B cell (primary cell): ENCODE measurements around the gene ZC3H7A. TPM values are rescaled to one million over a fixed set of nuclear protein-coding genes. Genes with fewer than 3 reads are reported as not detected.

ENCODE experiments used
- ATAC-seq: fragments of 200-7000 bp; cut with Tn5 transposase; one replicate; pipeline ENCODE4 v1.10.0; 2021; ENCODE audit warnings: low read depth, mild to moderate bottlenecking, moderate number of reproducible peaks, moderate library complexity
- CTCF ChIA-PET: fragments of 350-600 bp; sonication (Branson Sonifier 250); formaldehyde crosslinking; loops from one replicate; lab custom pipeline; 2021; ENCODE audit warnings: antibody characterized with exemption, inconsistent platforms; lab: Charles Lee
- POLR2A ChIA-PET: fragments of 350-600 bp; sonication (Branson Sonifier 250); formaldehyde crosslinking; loops from one replicate; lab custom pipeline; 2021; ENCODE audit warnings: antibody characterized with exemption; lab: Charles Lee
- DNase-seq: peaks from one replicate; pipeline ENCODE4 v3.0.0; 2013
- H2AFZ ChIP-seq: 2 replicates; pipeline ENCODE4 v1.6.1; 2012; ENCODE audit warnings: mild to moderate bottlenecking, low read depth, low read length; ENCODE audit not compliant: insufficient read depth, poor library complexity, severe bottlenecking
- H3K27ac ChIP-seq, 2 donors: 1 replicate in 1 of 2; 2 replicates in 1 of 2; pipeline ENCODE4 v1.5.1; 2012 to 2013; ENCODE audit warnings: low read length in 2 of 2, mild to moderate bottlenecking in 2 of 2, moderate library complexity in 1 of 2
- H3K27me3 ChIP-seq, 4 experiments: fragments of 200-600 bp in 1 of 4; sonication (generic) in 1 of 4; replicated peaks in 1 of 4; 1 replicate in 2 of 4; 2 replicates in 2 of 4; pipeline versions ENCODE4 v1.6.1 to v1.7.0; 2013 to 2016; ENCODE audit warnings: low read length in 3 of 4, mild to moderate bottlenecking in 2 of 4, mixed read lengths in 1 of 4, moderate library complexity in 1 of 4; ENCODE audit not compliant: insufficient read depth in 4 of 4, control insufficient read depth in 3 of 4; ENCODE audit errors: control extremely low read depth in 1 of 4
- H3K36me3 ChIP-seq, 2 experiments: replicated peaks in 1 of 2; 1 replicate in 1 of 2; 2 replicates in 1 of 2; pipeline versions ENCODE4 v1.6.1 to v1.7.1; 2013; ENCODE audit warnings: low read length in 1 of 2; ENCODE audit not compliant: insufficient read depth in 2 of 2, control insufficient read depth in 1 of 2; ENCODE audit errors: control extremely low read depth in 1 of 2, extremely low read depth in 1 of 2
- H3K4me1 ChIP-seq, 2 donors: fragments of 200-600 bp in 1 of 2; sonication (generic) in 1 of 2; 1 replicate in 1 of 2; 2 replicates in 1 of 2; pipeline versions ENCODE4 v1.5.1 to v1.6.1; 2013 to 2017; ENCODE audit warnings: low read length in 2 of 2; ENCODE audit not compliant: control insufficient read depth in 2 of 2, insufficient read depth in 2 of 2
- H3K4me2 ChIP-seq: replicated peaks from 2 replicates; pipeline ENCODE3; 2012; ENCODE audit warnings: mild to moderate bottlenecking, low read depth, low read length; ENCODE audit not compliant: poor library complexity, severe bottlenecking
- H3K4me3 ChIP-seq, 5 experiments: fragments of 200-600 bp in 1 of 5; sonication (generic) in 1 of 5; 1 replicate in 3 of 5; 2 replicates in 2 of 5; pipeline versions ENCODE4 v1.5.1 to v1.7.0; 2011 to 2016; ENCODE audit warnings: low read length in 4 of 5, mild to moderate bottlenecking in 4 of 5, low read depth in 2 of 5, control low read depth in 1 of 5, moderate library complexity in 1 of 5; ENCODE audit not compliant: insufficient read depth in 1 of 5; ENCODE audit errors: control extremely low read depth in 1 of 5, extremely low read depth in 1 of 5
- H3K79me2 ChIP-seq: fragments of 200-600 bp; sonication (generic); one replicate; pipeline ENCODE4 v1.6.0; 2016; ENCODE audit warnings: low read length; ENCODE audit not compliant: control insufficient read depth, insufficient read depth
- H3K9ac ChIP-seq: fragments of 200-600 bp; sonication (generic); 2 replicates; pipeline ENCODE4 v1.6.1; 2017; ENCODE audit warnings: mild to moderate bottlenecking, low read length, moderate library complexity
- H3K9me3 ChIP-seq, 3 donors: one replicate each; pipeline versions ENCODE4 v1.6.1 to v1.7.1; 2013; ENCODE audit warnings: low read length in 2 of 3; ENCODE audit not compliant: control insufficient read depth in 2 of 3, insufficient read depth in 1 of 3; ENCODE audit errors: control extremely low read depth in 1 of 3
- H4K20me1 ChIP-seq: 2 replicates; pipeline ENCODE4 v1.6.0; 2012; ENCODE audit warnings: mild to moderate bottlenecking, low read length; ENCODE audit not compliant: insufficient read depth, control insufficient read depth, poor library complexity, severe bottlenecking
- H3K27ac Mint-ChIP-seq: one replicate; pipeline ENCODE4 v1.8.0; 2021; ENCODE audit warnings: mixed read lengths
- H3K27me3 Mint-ChIP-seq: one replicate; pipeline ENCODE4 v1.8.0; 2021; ENCODE audit warnings: mixed read lengths
- H3K4me1 Mint-ChIP-seq: one replicate; pipeline ENCODE4 v1.8.0; 2021; ENCODE audit warnings: mixed read lengths
- H3K4me3 Mint-ChIP-seq: one replicate; pipeline ENCODE4 v1.8.0; 2021; ENCODE audit warnings: mixed read lengths
- H3K9me3 Mint-ChIP-seq: one replicate; pipeline ENCODE4 v1.8.0; 2022; ENCODE audit warnings: mixed read lengths; ENCODE audit not compliant: insufficient read depth
- CTCF ChIP-seq: fragments of 200-600 bp; IDR thresholded peaks from one replicate; pipeline ENCODE4 v1.8.0; 2022; ENCODE audit warnings: antibody characterized with exemption, mild to moderate bottlenecking
- EZH2 ChIP-seq: IDR thresholded peaks from 2 replicates; pipeline ENCODE4 v1.6.1; 2012; ENCODE audit warnings: borderline replicate concordance, low read depth, mild to moderate bottlenecking, moderate library complexity, low read length; ENCODE audit not compliant: insufficient read depth, poor library complexity, severe bottlenecking
- WGBS: methylation state at CpG from one replicate; pipeline ENCODE4 v1.1.5; 2013; ENCODE audit warnings: missing lambda C conversion rate; ENCODE audit not compliant: insufficient coverage; 5-methylcytosine and 5-hydroxymethylcytosine counted together
- intact Hi-C: fragments of 100-400 bp; cut with micrococcal nuclease; formaldehyde crosslinking; loops from one replicate; pipeline ENCODE4 v1.10.0; 2022
- polyA plus RNA-seq: library from polyadenylated mRNA; depleted of rRNA; stranded (reverse); fragments of >200 nt; gene quantifications from 2 replicates; pipeline ENCODE4 v1.2.3, GENCODE V29; 2012
- total RNA-seq, 2 donors: library from RNA; stranded (reverse); fragments of 120-200 nt in 1 of 2; gene quantifications; 1 replicate in 1 of 2; 2 replicates in 1 of 2; pipeline versions ENCODE4 v1.2.3 to v1.2.4, GENCODE V29; 2013 to 2022

ZC3H7A gene
- total and polyA plus RNA-seq, 2 donors (not counting 1 experiment from before 2014, with no cell fraction given), result 40.8 to 126 TPM

GRCh38 chr16:11727796-11728543 is 69.1 kb downstream of the ZC3H7A start:
- Mint-ChIP-seq H3K27me3 (no peaks in the 10 kb centered on the region), H3K4me3 (no peak overlapping the region), H3K27ac (no peak overlapping the region), H3K4me1 (peaks cover 6% of the 10 kb centered on the region), H3K9me3 (no peaks in the 10 kb centered on the region)
- TF ChIP-seq CTCF, result no peak
- no peak for TF ChIP-seq EZH2
- Histone ChIP-seq H3K9ac (no peak overlapping the region), H3K4me3 (no peak overlapping the region), H3K36me3 (peaks cover 12 to 77% of the 10 kb centered on the region in 2 experiments), H3K4me2 (no peak overlapping the region), H3K4me1 (no peaks in the 10 kb centered on the region), H4K20me1 (peaks cover 4% of the 10 kb centered on the region), H3K79me2 (peaks cover 55% of the 10 kb centered on the region), H3K27ac (no peak overlapping the region), H3K27me3 (no peaks in the 10 kb centered on the region), H2AFZ (no peak overlapping the region), H3K9me3 (no peaks in the 10 kb centered on the region)
- WGBS, result 73% methylated on average over 3 of the region's 4 CpGs
- ChIA-PET POLR2A (no interaction called here), CTCF (interaction anchor here (1.2 kb wide), 1 partner anchor 10 kb away, joined by 3 read pairs; no protein-coding TSS in a partner anchor)
- DNase-seq (no peak), ATAC-seq (no peak)
- intact Hi-C loops, result no loop called here

- Histone ChIP-seq H3K79me2 (peaks cover 35% of the 10 kb centered on the region), H3K27ac (no peak overlapping the region), H4K20me1 (peaks cover 5% of the 10 kb centered on the region), H3K4me3 (no peak overlapping the region), H3K4me2 (no peak overlapping the region), H2AFZ (no peak overlapping the region), H3K36me3 (peaks cover 7 to 66% of the 10 kb centered on the region in 2 experiments), H3K9ac (no peak overlapping the region), H3K27me3 (no peaks in the 10 kb centered on the region), H3K4me1 (no peaks in the 10 kb centered on the region), H3K9me3 (no peaks in the 10 kb centered on the region)
- WGBS, result 100% methylated on average over 6 of the region's 8 CpGs
- POLR2A ChIA-PET, result interaction anchor here (0.7 to 1.1 kb wide), 2 partner anchors 8 to 146 kb away, joined by 3 to 12 read pairs; no protein-coding TSS in a partner anchor
- Mint-ChIP-seq H3K27ac (no peak overlapping the region), H3K9me3 (no peaks in the 10 kb centered on the region), H3K27me3 (no peaks in the 10 kb centered on the region), H3K4me1 (peaks cover 12% of the 10 kb centered on the region), H3K4me3 (no peak overlapping the region)
- DNase-seq, result no peak
- no peak for ATAC-seq
- CTCF ChIA-PET, result interaction anchor here (1.7 to 2.0 kb wide), 2 partner anchors 11 to 71 kb away, joined by 4 to 5 read pairs; partner anchors contain the start of gene ZC3H7A
- TF ChIP-seq CTCF (no peak), EZH2 (no peak)
- intact Hi-C loops, result no loop called here
These were observed 71.0 kb downstream of the ZC3H7A start for GRCh38 chr16:11726008-11726407.
